ENCODE results near the gene TMEM235.
A peak's percentile ranks its signal among the peaks of the same experiment; 100 is the strongest.
"Not testable (repeated sequence)": the region's sequence is repeated elsewhere in the genome, so short reads cannot be mapped to it uniquely, and the experiment has no call there.

The TMEM235 gene

GRCh38 chr17:78219396-78220150 is 11.9 kb upstream of the TMEM235 start:
- DNase-seq = peak in 1 of 2 experiments; percentile 52

- no peak for DNase-seq
Observed at GRCh38 chr17:78223061-78223460, 8.4 kb upstream of the TMEM235 start.

- no peak for DNase-seq
Observed at GRCh38 chr17:78223765-78224164, 7.7 kb upstream of the TMEM235 start.

GRCh38 chr17:78224231-78225087 is 7.0 kb upstream of the TMEM235 start:
- peak; percentile 88 to 98 for DNase-seq

- DNase-seq = peak in 1 of 2 experiments; percentile 54
Observed at GRCh38 chr17:78225088-78225865, 6.2 kb upstream of the TMEM235 start.

- no peak for DNase-seq
Observed at GRCh38 chr17:78226055-78226758, 5.2 kb upstream of the TMEM235 start.

GRCh38 chr17:78226759-78227454 is 4.5 kb upstream of the TMEM235 start:
- DNase-seq = peak; percentile 53 to 94

- peak; percentile 100 for DNase-seq
Observed at GRCh38 chr17:78227455-78227916, 3.9 kb upstream of the TMEM235 start.

GRCh38 chr17:78228176-78228575 is 3.3 kb upstream of the TMEM235 start:
- DNase-seq = no peak

GRCh38 chr17:78230252-78230962 is 1.0 kb upstream of the TMEM235 start:
- DNase-seq = no peak

GRCh38 chr17:78231991-78232858 is 794 bp downstream of the TMEM235 start:
- DNase-seq = no peak

GRCh38 chr17:78232859-78233173 is 1.4 kb downstream of the TMEM235 start:
- DNase-seq = no peak

GRCh38 chr17:78233678-78234077 is 2.2 kb downstream of the TMEM235 start:
- no peak for DNase-seq

- no peak for DNase-seq
Observed at GRCh38 chr17:78234261-78234865, 2.9 kb downstream of the TMEM235 start.

GRCh38 chr17:78235022-78235421 is 3.6 kb downstream of the TMEM235 start:
- not testable (repeated sequence) for DNase-seq

GRCh38 chr17:78235885-78236284 is 4.5 kb downstream of the TMEM235 start:
- no peak for DNase-seq

- peak; percentile 41 to 47 for DNase-seq
Observed at GRCh38 chr17:78236362-78237127, 5.1 kb downstream of the TMEM235 start.

GRCh38 chr17:78237401-78238012 is 6.1 kb downstream of the TMEM235 start:
- peak; percentile 66 to 84 for DNase-seq
